HEK293 (cell line): ENCODE data around the gene TLCD3A.
A peak's percentile ranks its signal among the peaks of the same experiment; 100 is the strongest.

ENCODE experiments used
- SALL2 ChIP-seq: fragments of 450-650 bp; formaldehyde crosslinking; IDR thresholded peaks from 2 replicates; pipeline ENCODE4 v1.5.0; 2017; ENCODE audit warnings: missing biosample characterization, mild to moderate bottlenecking, missing genetic modification characterization, borderline replicate concordance
- WT1 ChIP-seq: fragments of 450-650 bp; formaldehyde crosslinking; IDR thresholded peaks from 2 replicates; pipeline ENCODE4 v1.5.1; 2016; ENCODE audit warnings: missing biosample characterization, missing genetic modification characterization
- ZNF2 ChIP-seq: fragments of 450-650 bp; formaldehyde crosslinking; IDR thresholded peaks from 2 replicates; pipeline ENCODE4 v1.5.1; 2016; ENCODE audit warnings: missing biosample characterization, missing genetic modification characterization
- ZNF292 ChIP-seq: fragments of 450-650 bp; formaldehyde crosslinking; IDR thresholded peaks from 2 replicates; pipeline ENCODE4 v1.5.1; 2016; ENCODE audit warnings: low read depth, missing biosample characterization, missing genetic modification characterization, borderline replicate concordance
- ZNF629 ChIP-seq: fragments of 450-650 bp; formaldehyde crosslinking; IDR thresholded peaks from 2 replicates; pipeline ENCODE4 v1.5.1; 2017; ENCODE audit warnings: missing biosample characterization, missing genetic modification characterization
- TF ChIP-seq, protein P1 (sequence below): fragments of 450-650 bp; formaldehyde crosslinking; IDR thresholded peaks from 2 replicates; pipeline ENCODE4 v1.5.1; 2016; ENCODE audit warnings: missing biosample characterization, missing genetic modification characterization

DNA sequence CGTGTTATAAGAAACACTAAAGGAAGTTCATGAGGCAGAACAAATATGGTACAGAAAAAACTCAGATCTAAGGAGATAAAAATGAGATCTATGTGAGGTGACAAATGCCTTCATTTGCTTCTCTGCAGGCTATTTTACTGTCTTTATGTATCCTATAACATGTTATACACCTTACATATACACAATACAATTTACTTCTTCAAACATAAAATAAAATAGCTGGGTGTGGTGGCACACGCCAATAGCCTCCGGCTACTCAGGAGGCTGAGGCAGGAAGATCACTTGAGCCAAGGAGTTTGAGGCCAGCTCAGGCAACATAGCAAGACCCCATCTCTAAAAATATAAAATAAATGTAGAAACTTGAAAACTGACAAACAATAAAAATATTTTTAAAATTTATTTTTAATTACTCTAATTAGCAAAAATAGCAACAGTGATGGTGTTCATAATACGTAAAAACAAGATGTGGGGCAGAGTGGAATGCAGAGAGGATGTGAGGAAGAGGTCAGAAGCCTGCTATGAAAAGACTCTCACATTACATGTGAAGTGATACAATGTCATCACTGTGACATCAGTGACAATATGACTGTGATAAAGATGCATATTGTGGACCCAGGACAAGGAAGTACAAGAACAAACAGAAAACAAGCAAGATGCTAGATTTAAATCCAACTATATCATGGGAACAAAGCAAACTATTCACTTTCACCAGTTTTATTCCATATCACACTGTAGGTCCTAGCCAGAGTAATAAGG lies 48.7 kb upstream of the TLCD3A start:
- TF ChIP-seq, protein P1, sequence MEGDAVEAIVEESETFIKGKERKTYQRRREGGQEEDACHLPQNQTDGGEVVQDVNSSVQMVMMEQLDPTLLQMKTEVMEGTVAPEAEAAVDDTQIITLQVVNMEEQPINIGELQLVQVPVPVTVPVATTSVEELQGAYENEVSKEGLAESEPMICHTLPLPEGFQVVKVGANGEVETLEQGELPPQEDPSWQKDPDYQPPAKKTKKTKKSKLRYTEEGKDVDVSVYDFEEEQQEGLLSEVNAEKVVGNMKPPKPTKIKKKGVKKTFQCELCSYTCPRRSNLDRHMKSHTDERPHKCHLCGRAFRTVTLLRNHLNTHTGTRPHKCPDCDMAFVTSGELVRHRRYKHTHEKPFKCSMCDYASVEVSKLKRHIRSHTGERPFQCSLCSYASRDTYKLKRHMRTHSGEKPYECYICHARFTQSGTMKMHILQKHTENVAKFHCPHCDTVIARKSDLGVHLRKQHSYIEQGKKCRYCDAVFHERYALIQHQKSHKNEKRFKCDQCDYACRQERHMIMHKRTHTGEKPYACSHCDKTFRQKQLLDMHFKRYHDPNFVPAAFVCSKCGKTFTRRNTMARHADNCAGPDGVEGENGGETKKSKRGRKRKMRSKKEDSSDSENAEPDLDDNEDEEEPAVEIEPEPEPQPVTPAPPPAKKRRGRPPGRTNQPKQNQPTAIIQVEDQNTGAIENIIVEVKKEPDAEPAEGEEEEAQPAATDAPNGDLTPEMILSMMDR (tag by site-specific recombination) = no peak
- TF ChIP-seq SALL2 (tag by site-specific recombination) = no peak
- TF ChIP-seq ZNF629 (tag by site-specific recombination) = peak; percentile 54; the same call in 1 of the 2 replicates
- no peak for TF ChIP-seq WT1 (tag by site-specific recombination)
- no peak for TF ChIP-seq ZNF292
- no peak for TF ChIP-seq ZNF2 (tag by site-specific recombination)
